Right lobe of liver (tissue), 4 donors: ENCODE results near the gene ARL13B.

Experiments used
- POLR2A ChIP-seq: fragments of 450-650 bp; IDR thresholded peaks from one replicate; pipeline ENCODE4 v1.6.1; 2017; ENCODE audit warnings: antibody characterized with exemption, mild to moderate bottlenecking
- TF ChIP-seq, protein P1 (sequence below), 4 donors: fragments of 200-600 bp in 3 of 4; fragments of 450-650 bp in 1 of 4; IDR thresholded peaks; one replicate each; pipeline versions ENCODE4 v1.5.1 to v1.8.0; 2016 to 2022; ENCODE audit warnings: antibody characterized with exemption in 4 of 4, mild to moderate bottlenecking in 2 of 4
- donor health status: DM: no; HTN: no; CAD: no.
- donor health status: DM: no; HTN: no; CAD: no.
- donor health status: DM: no; HTN: yes; CAD: no.

DNA sequence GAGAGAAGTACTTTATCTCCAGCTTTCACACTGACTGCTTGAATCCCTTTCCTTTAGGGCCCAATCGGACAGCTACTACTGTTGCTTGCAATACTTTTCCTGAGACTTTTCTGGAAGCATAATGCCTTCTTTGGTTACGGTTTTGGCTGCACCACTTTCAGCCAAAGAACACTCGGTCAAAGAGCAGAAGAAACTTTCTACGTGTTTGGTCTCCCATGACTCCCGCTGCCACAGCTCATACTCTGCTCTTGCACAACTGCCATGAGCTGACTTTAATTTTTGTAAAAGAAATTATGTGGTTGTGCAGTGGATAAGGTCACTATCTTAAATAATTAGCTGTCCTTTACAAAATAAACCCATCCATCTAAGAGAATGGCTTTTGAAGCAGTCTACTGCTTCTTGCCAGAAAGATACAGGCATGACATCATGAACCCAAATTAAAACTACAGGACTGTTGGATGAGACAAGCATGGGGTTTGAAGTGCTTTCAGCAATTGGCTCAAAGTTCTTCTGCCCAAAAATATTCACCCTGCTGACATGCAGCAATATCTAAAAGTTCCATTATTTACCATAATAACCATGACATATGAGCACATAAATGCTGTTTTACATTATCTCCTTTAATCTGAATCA is 48.2 kb upstream of the ARL13B start:
- TF ChIP-seq, protein P1, sequence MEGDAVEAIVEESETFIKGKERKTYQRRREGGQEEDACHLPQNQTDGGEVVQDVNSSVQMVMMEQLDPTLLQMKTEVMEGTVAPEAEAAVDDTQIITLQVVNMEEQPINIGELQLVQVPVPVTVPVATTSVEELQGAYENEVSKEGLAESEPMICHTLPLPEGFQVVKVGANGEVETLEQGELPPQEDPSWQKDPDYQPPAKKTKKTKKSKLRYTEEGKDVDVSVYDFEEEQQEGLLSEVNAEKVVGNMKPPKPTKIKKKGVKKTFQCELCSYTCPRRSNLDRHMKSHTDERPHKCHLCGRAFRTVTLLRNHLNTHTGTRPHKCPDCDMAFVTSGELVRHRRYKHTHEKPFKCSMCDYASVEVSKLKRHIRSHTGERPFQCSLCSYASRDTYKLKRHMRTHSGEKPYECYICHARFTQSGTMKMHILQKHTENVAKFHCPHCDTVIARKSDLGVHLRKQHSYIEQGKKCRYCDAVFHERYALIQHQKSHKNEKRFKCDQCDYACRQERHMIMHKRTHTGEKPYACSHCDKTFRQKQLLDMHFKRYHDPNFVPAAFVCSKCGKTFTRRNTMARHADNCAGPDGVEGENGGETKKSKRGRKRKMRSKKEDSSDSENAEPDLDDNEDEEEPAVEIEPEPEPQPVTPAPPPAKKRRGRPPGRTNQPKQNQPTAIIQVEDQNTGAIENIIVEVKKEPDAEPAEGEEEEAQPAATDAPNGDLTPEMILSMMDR (IDR thresholded peaks at IDR 0.05), result no peak
- no peak for TF ChIP-seq POLR2A
